ENCODE results near the gene TULP1. TPM values are rescaled to one million over a fixed set of nuclear protein-coding genes. Genes with fewer than 3 reads are reported as not detected.

The TULP1 gene
- total and polyA plus RNA-seq, 2 of the 13 experiments (the other 11 are each of a cell fraction or from before 2014, with no cell fraction given), result not detected

- TF ChIP-seq ZBTB4 (CRISPR knock-in tag; IDR thresholded peaks at IDR 0.05; ENCODE audit: borderline replicate concordance) (no peak), MIER3 (CRISPR knock-in tag; IDR thresholded peaks at IDR 0.05; ENCODE audit: borderline replicate concordance) (0 out of 2 replicates have a peak, but pooled peaks have one; percentile 80), HNF4A (CRISPR knock-in tag; IDR thresholded peaks at IDR 0.05) (peak; percentile 45; the same call in 1 of the 2 replicates), FOXP4 (CRISPR knock-in tag; IDR thresholded peaks at IDR 0.05) (peak; percentile 38), ZNF782 (CRISPR knock-in tag; IDR thresholded peaks at IDR 0.05; ENCODE audit: borderline replicate concordance) (no peak), AHDC1 (CRISPR knock-in tag; IDR thresholded peaks at IDR 0.05; ENCODE audit: borderline replicate concordance) (no peak), REXO4 (CRISPR knock-in tag; IDR thresholded peaks at IDR 0.05; ENCODE audit: borderline replicate concordance) (no peak), ZNF652 (CRISPR knock-in tag; IDR thresholded peaks at IDR 0.05; ENCODE audit: borderline replicate concordance, low read depth) (no peak), ZNF510 (CRISPR knock-in tag; IDR thresholded peaks at IDR 0.05; ENCODE audit: low read depth) (no peak), NFKB2 (CRISPR knock-in tag; IDR thresholded peaks at IDR 0.05; ENCODE audit: borderline replicate concordance) (peak; percentile 91; the same call in 1 of the 2 replicates), HIVEP1 (CRISPR knock-in tag; IDR thresholded peaks at IDR 0.05) (no peak), KLF15 (CRISPR knock-in tag; IDR thresholded peaks at IDR 0.05; ENCODE audit: borderline replicate concordance) (no peak; the same call in 1 of the 2 replicates), MXD4 (CRISPR knock-in tag; IDR thresholded peaks at IDR 0.05) (peak; percentile 91), ZNF614 (CRISPR knock-in tag; IDR thresholded peaks at IDR 0.05; ENCODE audit: borderline replicate concordance) (peak; percentile 83; the same call in 1 of the 2 replicates), TBX2 (CRISPR knock-in tag; IDR thresholded peaks at IDR 0.05; ENCODE audit: borderline replicate concordance) (peak; percentile 64), ZBTB3 (CRISPR knock-in tag; IDR thresholded peaks at IDR 0.05; ENCODE audit: borderline replicate concordance, low read depth) (no peak)
These were observed 60.3 kb downstream of the TULP1 start, which contains the start of gene FANCE (continued) for GRCh38 chr6:35452183-35453090.
